ENCODE results near the gene TROAP.
"Not testable (repeated sequence)": the region's sequence is repeated elsewhere in the genome, so short reads cannot be mapped to it uniquely, and the experiment has no call there.

- not testable (repeated sequence) for TF ChIP-seq CTCF (IDR thresholded peaks at IDR 0.05; ENCODE audit: low read depth, low read length, missing input control); TAF1 (conservative IDR thresholded peaks at IDR 0.05); NR2F2 (IDR thresholded peaks at IDR 0.05); ATF3 (IDR thresholded peaks at IDR 0.05); GABPA (IDR thresholded peaks at IDR 0.05 in 1 of 2, conservative IDR thresholded peaks at IDR 0.05 in 1 of 2); JUND (IDR thresholded peaks at IDR 0.05); MAX (IDR thresholded peaks at IDR 0.05); SP1 (IDR thresholded peaks at IDR 0.05); YY1 (IDR thresholded peaks at IDR 0.05); EGR1 (IDR thresholded peaks at IDR 0.05; ENCODE audit: low read depth in 2 of 2)
Measured at GRCh38 chr12:49310451-49311000, 12.5 kb upstream of the TROAP start.

Data from liver (tissue), 3 donors.